B cell (primary cell): ENCODE data around the gene SNAPIN. TPM values are rescaled to one million over a fixed set of nuclear protein-coding genes. Genes with fewer than 3 reads are reported as not detected.
"Not testable (repeated sequence)": the region's sequence is repeated elsewhere in the genome, so short reads cannot be mapped to it uniquely, and the experiment has no call there.

Experiments
- ATAC-seq: fragments of 200-7000 bp; cut with Tn5 transposase; one replicate; pipeline ENCODE4 v1.10.0; 2021; ENCODE audit warnings: low read depth, mild to moderate bottlenecking, moderate number of reproducible peaks, moderate library complexity
- CTCF ChIA-PET: fragments of 350-600 bp; sonication (Branson Sonifier 250); formaldehyde crosslinking; loops from one replicate; lab custom pipeline; 2021; ENCODE audit warnings: antibody characterized with exemption, inconsistent platforms; lab: Charles Lee
- POLR2A ChIA-PET: fragments of 350-600 bp; sonication (Branson Sonifier 250); formaldehyde crosslinking; loops from one replicate; lab custom pipeline; 2021; ENCODE audit warnings: antibody characterized with exemption; lab: Charles Lee
- DNase-seq: peaks from one replicate; pipeline ENCODE4 v3.0.0; 2013
- H2AFZ ChIP-seq: 2 replicates; pipeline ENCODE4 v1.6.1; 2012; ENCODE audit warnings: mild to moderate bottlenecking, low read depth, low read length; ENCODE audit not compliant: insufficient read depth, poor library complexity, severe bottlenecking
- H3K27ac ChIP-seq, 2 donors: 1 replicate in 1 of 2; 2 replicates in 1 of 2; pipeline ENCODE4 v1.5.1; 2012 to 2013; ENCODE audit warnings: low read length in 2 of 2, mild to moderate bottlenecking in 2 of 2, moderate library complexity in 1 of 2
- H3K27me3 ChIP-seq, 4 experiments: fragments of 200-600 bp in 1 of 4; sonication (generic) in 1 of 4; replicated peaks in 1 of 4; 1 replicate in 2 of 4; 2 replicates in 2 of 4; pipeline versions ENCODE4 v1.6.1 to v1.7.0; 2013 to 2016; ENCODE audit warnings: low read length in 3 of 4, mild to moderate bottlenecking in 2 of 4, mixed read lengths in 1 of 4, moderate library complexity in 1 of 4; ENCODE audit not compliant: insufficient read depth in 4 of 4, control insufficient read depth in 3 of 4; ENCODE audit errors: control extremely low read depth in 1 of 4
- H3K36me3 ChIP-seq, 2 experiments: replicated peaks in 1 of 2; 1 replicate in 1 of 2; 2 replicates in 1 of 2; pipeline versions ENCODE4 v1.6.1 to v1.7.1; 2013; ENCODE audit warnings: low read length in 1 of 2; ENCODE audit not compliant: insufficient read depth in 2 of 2, control insufficient read depth in 1 of 2; ENCODE audit errors: control extremely low read depth in 1 of 2, extremely low read depth in 1 of 2
- H3K4me1 ChIP-seq, 2 donors: fragments of 200-600 bp in 1 of 2; sonication (generic) in 1 of 2; 1 replicate in 1 of 2; 2 replicates in 1 of 2; pipeline versions ENCODE4 v1.5.1 to v1.6.1; 2013 to 2017; ENCODE audit warnings: low read length in 2 of 2; ENCODE audit not compliant: control insufficient read depth in 2 of 2, insufficient read depth in 2 of 2
- H3K4me2 ChIP-seq: replicated peaks from 2 replicates; pipeline ENCODE3; 2012; ENCODE audit warnings: mild to moderate bottlenecking, low read depth, low read length; ENCODE audit not compliant: poor library complexity, severe bottlenecking
- H3K4me3 ChIP-seq, 5 experiments: fragments of 200-600 bp in 1 of 5; sonication (generic) in 1 of 5; 1 replicate in 3 of 5; 2 replicates in 2 of 5; pipeline versions ENCODE4 v1.5.1 to v1.7.0; 2011 to 2016; ENCODE audit warnings: low read length in 4 of 5, mild to moderate bottlenecking in 4 of 5, low read depth in 2 of 5, control low read depth in 1 of 5, moderate library complexity in 1 of 5; ENCODE audit not compliant: insufficient read depth in 1 of 5; ENCODE audit errors: control extremely low read depth in 1 of 5, extremely low read depth in 1 of 5
- H3K79me2 ChIP-seq: fragments of 200-600 bp; sonication (generic); one replicate; pipeline ENCODE4 v1.6.0; 2016; ENCODE audit warnings: low read length; ENCODE audit not compliant: control insufficient read depth, insufficient read depth
- H3K9ac ChIP-seq: fragments of 200-600 bp; sonication (generic); 2 replicates; pipeline ENCODE4 v1.6.1; 2017; ENCODE audit warnings: mild to moderate bottlenecking, low read length, moderate library complexity
- H3K9me3 ChIP-seq, 3 donors: one replicate each; pipeline versions ENCODE4 v1.6.1 to v1.7.1; 2013; ENCODE audit warnings: low read length in 2 of 3; ENCODE audit not compliant: control insufficient read depth in 2 of 3, insufficient read depth in 1 of 3; ENCODE audit errors: control extremely low read depth in 1 of 3
- H4K20me1 ChIP-seq: 2 replicates; pipeline ENCODE4 v1.6.0; 2012; ENCODE audit warnings: mild to moderate bottlenecking, low read length; ENCODE audit not compliant: insufficient read depth, control insufficient read depth, poor library complexity, severe bottlenecking
- H3K27ac Mint-ChIP-seq: one replicate; pipeline ENCODE4 v1.8.0; 2021; ENCODE audit warnings: mixed read lengths
- H3K27me3 Mint-ChIP-seq: one replicate; pipeline ENCODE4 v1.8.0; 2021; ENCODE audit warnings: mixed read lengths
- H3K4me1 Mint-ChIP-seq: one replicate; pipeline ENCODE4 v1.8.0; 2021; ENCODE audit warnings: mixed read lengths
- H3K4me3 Mint-ChIP-seq: one replicate; pipeline ENCODE4 v1.8.0; 2021; ENCODE audit warnings: mixed read lengths
- H3K9me3 Mint-ChIP-seq: one replicate; pipeline ENCODE4 v1.8.0; 2022; ENCODE audit warnings: mixed read lengths; ENCODE audit not compliant: insufficient read depth
- EZH2 ChIP-seq: IDR thresholded peaks from 2 replicates; pipeline ENCODE4 v1.6.1; 2012; ENCODE audit warnings: borderline replicate concordance, low read depth, mild to moderate bottlenecking, moderate library complexity, low read length; ENCODE audit not compliant: insufficient read depth, poor library complexity, severe bottlenecking
- WGBS: methylation state at CpG from one replicate; pipeline ENCODE4 v1.1.5; 2013; ENCODE audit warnings: missing lambda C conversion rate; ENCODE audit not compliant: insufficient coverage; 5-methylcytosine and 5-hydroxymethylcytosine counted together
- intact Hi-C: fragments of 100-400 bp; cut with micrococcal nuclease; formaldehyde crosslinking; loops from one replicate; pipeline ENCODE4 v1.10.0; 2022
- polyA plus RNA-seq: library from polyadenylated mRNA; depleted of rRNA; stranded (reverse); fragments of >200 nt; gene quantifications from 2 replicates; pipeline ENCODE4 v1.2.3, GENCODE V29; 2012
- total RNA-seq, 2 donors: library from RNA; stranded (reverse); fragments of 120-200 nt in 1 of 2; gene quantifications; 1 replicate in 1 of 2; 2 replicates in 1 of 2; pipeline versions ENCODE4 v1.2.3 to v1.2.4, GENCODE V29; 2013 to 2022
- TF ChIP-seq, protein P1 (sequence below): fragments of 200-600 bp; IDR thresholded peaks from one replicate; pipeline ENCODE4 v1.8.0; 2022; ENCODE audit warnings: antibody characterized with exemption, mild to moderate bottlenecking

SNAPIN gene
- total and polyA plus RNA-seq, 2 donors (not counting 1 experiment from before 2014, with no cell fraction given): 22.7 to 37.6 TPM

DNA sequence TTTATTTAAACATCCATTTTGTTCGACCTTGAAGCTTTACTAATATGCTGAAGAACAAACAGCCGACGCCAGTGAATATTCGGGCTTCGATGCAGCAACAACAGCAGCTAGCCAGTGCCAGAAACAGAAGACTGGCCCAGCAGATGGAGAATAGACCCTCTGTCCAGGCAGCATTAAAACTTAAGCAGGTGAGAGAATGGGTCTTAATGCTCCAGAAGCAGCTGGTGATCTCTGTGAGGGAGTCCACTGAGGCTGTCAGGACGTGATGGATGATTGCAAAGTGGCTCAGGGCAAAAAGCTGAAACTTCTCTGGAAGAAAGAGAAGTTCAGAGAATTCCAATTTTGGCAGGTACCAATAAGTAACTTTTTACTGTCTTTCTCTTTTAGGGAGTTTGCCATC, 20.2 kb upstream of the SNAPIN start:
- intact Hi-C loops: loop anchor here (10.0 kb wide), 1 partner anchor 103 kb away; the partner anchor contains the start of gene S100A6
- no peak overlapping the region for H3K27ac Mint-ChIP-seq
- H3K4me3 Mint-ChIP-seq: no peak overlapping the region
- 93% methylated on average over 6 of the region's 6 CpGs for WGBS
- no peaks in the 10 kb centered on the region for H3K27me3 Mint-ChIP-seq
- Histone ChIP-seq H3K9ac (no peak overlapping the region), H4K20me1 (peaks cover 26% of the 10 kb centered on the region), H2AFZ (no peak overlapping the region), H3K4me1 (peaks cover 8 to 21% of the 10 kb centered on the region in 2 donors), H3K27ac (no peak overlapping the region), H3K36me3 (peaks cover 46 to 73% of the 10 kb centered on the region in 2 experiments), H3K79me2 (peaks cover 89% of the 10 kb centered on the region), H3K4me3 (no peak overlapping the region), H3K27me3 (no peaks in the 10 kb centered on the region), H3K9me3 (peaks cover 0 to 5% (median 0%) of the 10 kb centered on the region in 3 donors), H3K4me2 (no peak overlapping the region)
- CTCF ChIA-PET: no interaction called here
- no peaks in the 10 kb centered on the region for H3K9me3 Mint-ChIP-seq
- POLR2A ChIA-PET: no interaction called here
- ATAC-seq: no peak
- TF ChIP-seq EZH2: no peak
- TF ChIP-seq, protein P1, sequence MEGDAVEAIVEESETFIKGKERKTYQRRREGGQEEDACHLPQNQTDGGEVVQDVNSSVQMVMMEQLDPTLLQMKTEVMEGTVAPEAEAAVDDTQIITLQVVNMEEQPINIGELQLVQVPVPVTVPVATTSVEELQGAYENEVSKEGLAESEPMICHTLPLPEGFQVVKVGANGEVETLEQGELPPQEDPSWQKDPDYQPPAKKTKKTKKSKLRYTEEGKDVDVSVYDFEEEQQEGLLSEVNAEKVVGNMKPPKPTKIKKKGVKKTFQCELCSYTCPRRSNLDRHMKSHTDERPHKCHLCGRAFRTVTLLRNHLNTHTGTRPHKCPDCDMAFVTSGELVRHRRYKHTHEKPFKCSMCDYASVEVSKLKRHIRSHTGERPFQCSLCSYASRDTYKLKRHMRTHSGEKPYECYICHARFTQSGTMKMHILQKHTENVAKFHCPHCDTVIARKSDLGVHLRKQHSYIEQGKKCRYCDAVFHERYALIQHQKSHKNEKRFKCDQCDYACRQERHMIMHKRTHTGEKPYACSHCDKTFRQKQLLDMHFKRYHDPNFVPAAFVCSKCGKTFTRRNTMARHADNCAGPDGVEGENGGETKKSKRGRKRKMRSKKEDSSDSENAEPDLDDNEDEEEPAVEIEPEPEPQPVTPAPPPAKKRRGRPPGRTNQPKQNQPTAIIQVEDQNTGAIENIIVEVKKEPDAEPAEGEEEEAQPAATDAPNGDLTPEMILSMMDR: no peak
- peaks cover 45% of the 10 kb centered on the region for H3K4me1 Mint-ChIP-seq
- DNase-seq: no peak

DNA sequence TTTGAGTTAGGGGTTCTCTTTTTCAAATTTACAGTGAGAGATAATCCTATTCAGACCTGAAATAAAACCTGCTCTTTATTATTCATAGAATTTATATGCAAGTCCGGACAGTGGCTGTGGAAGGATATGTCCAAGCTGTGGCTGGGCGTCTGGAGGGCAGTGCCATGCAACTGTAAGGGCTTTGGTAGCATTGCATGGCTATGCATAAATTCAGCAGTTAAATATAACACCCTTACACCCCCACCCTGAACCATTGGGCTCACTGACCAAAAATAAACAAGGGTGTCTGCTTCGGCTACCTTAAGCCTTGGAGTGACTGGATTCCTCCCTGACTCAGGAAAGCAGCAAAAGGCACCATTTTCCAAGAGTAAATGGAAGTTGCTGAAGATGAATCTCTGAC, 19.2 kb upstream of the SNAPIN start:
- Mint-ChIP-seq H3K9me3 (no peaks in the 10 kb centered on the region), H3K4me3 (no peak overlapping the region), H3K27me3 (no peaks in the 10 kb centered on the region), H3K27ac (no peak overlapping the region), H3K4me1 (peaks cover 43% of the 10 kb centered on the region)
- intact Hi-C loops: loop anchor here (10.0 kb wide), 1 partner anchor 104 kb away; the partner anchor contains the start of gene S100A6
- Histone ChIP-seq H4K20me1 (peaks cover 26% of the 10 kb centered on the region), H3K27me3 (no peaks in the 10 kb centered on the region), H3K4me3 (no peak overlapping the region), H3K36me3 (peaks cover 46 to 83% of the 10 kb centered on the region in 2 experiments), H3K9me3 (no peaks in the 10 kb centered on the region), H3K27ac (no peak overlapping the region), H3K79me2 (peaks cover 88% of the 10 kb centered on the region), H2AFZ (no peak overlapping the region), H3K4me1 (peaks cover 5 to 17% of the 10 kb centered on the region in 2 donors), H3K9ac (no peak overlapping the region), H3K4me2 (no peak overlapping the region)
- DNase-seq: no peak
- no peak for ATAC-seq
- TF ChIP-seq EZH2: no peak
- TF ChIP-seq, protein P1: no peak
- ChIA-PET CTCF (no interaction called here), POLR2A (no interaction called here)
- no CpG with 5 or more reads among the region's 3 CpGs for WGBS

DNA sequence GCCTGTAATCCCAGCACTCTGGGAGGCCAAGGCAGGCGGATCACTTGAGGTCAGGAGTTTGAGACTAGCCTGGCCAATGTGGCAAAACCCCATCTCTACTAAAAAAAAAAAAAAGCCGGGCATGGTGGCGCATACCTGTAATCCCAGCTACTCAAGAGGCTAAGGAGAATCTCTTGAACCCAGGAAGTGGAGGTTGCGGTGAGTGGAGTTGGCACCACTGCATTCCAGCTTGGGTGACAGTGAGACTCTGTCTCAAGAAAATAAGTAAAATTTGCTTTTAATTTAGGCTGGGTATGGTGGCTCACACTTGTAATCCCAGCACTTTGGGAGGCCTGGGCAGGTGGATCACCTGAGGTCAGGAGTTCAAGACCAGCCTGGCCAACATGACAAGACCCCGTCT, 18.3 kb upstream of the SNAPIN start:
- H4K20me1 ChIP-seq: peaks cover 29% of the 10 kb centered on the region
- peaks cover 52 to 92% of the 10 kb centered on the region in 2 experiments for H3K36me3 ChIP-seq
- H3K4me2 ChIP-seq, H3K4me3 Mint-ChIP-seq, DNase-seq, H3K9ac ChIP-seq, CTCF ChIA-PET, intact Hi-C loops, ATAC-seq, H3K27ac Mint-ChIP-seq, H3K27ac ChIP-seq, H3K27me3 ChIP-seq, H3K27me3 Mint-ChIP-seq, H3K9me3 Mint-ChIP-seq, H3K4me3 ChIP-seq, H3K9me3 ChIP-seq, H2AFZ ChIP-seq: not testable (repeated sequence)
- POLR2A ChIA-PET: interaction anchor here (0.7 kb wide), 1 partner anchor 1117 kb away, joined by 4 read pairs; no protein-coding TSS in a partner anchor
- peaks cover 37% of the 10 kb centered on the region for H3K4me1 Mint-ChIP-seq
- H3K79me2 ChIP-seq: peaks cover 78% of the 10 kb centered on the region
- H3K4me1 ChIP-seq: peaks cover 5 to 11% of the 10 kb centered on the region in 2 donors
- WGBS: 100% methylated on average over 2 of the region's 5 CpGs
